Raji (cell line): ENCODE results near the gene C1QL1.

Source experiments
- POLR2A ChIP-seq: IDR thresholded peaks from 2 replicates; pipeline ENCODE4 v1.6.1; 2011; ENCODE audit warnings: low read depth, low read length, control low read depth; ENCODE audit not compliant: insufficient read depth

Gene C1QL1

GRCh38 chr17:44928136-44928535 lies 40.0 kb downstream of the C1QL1 start:
- TF ChIP-seq POLR2A = no peak

GRCh38 chr17:44927696-44928095 lies 40.4 kb downstream of the C1QL1 start:
- no peak for TF ChIP-seq POLR2A

- no peak for TF ChIP-seq POLR2A
Observed at GRCh38 chr17:44926821-44927525, 41.1 kb downstream of the C1QL1 start.

- TF ChIP-seq POLR2A = no peak
Observed at GRCh38 chr17:44925731-44926697, 42.1 kb downstream of the C1QL1 start.

GRCh38 chr17:44924107-44924544 lies 44.0 kb downstream of the C1QL1 start:
- no peak for TF ChIP-seq POLR2A

- no peak for TF ChIP-seq POLR2A
Observed at GRCh38 chr17:44922746-44923470, 45.2 kb downstream of the C1QL1 start.

GRCh38 chr17:44922136-44922535 lies 46.0 kb downstream of the C1QL1 start:
- TF ChIP-seq POLR2A = no peak

- no peak for TF ChIP-seq POLR2A
Observed at GRCh38 chr17:44921122-44921882, 46.8 kb downstream of the C1QL1 start.

GRCh38 chr17:44920565-44920940 lies 47.5 kb downstream of the C1QL1 start:
- no peak; the same call in 1 of the 2 replicates for TF ChIP-seq POLR2A

GRCh38 chr17:44919885-44920564 lies 48.1 kb downstream of the C1QL1 start:
- TF ChIP-seq POLR2A = no peak

- TF ChIP-seq POLR2A = no peak
Observed at GRCh38 chr17:44919411-44919810, 48.7 kb downstream of the C1QL1 start.

GRCh38 chr17:44918006-44918405 lies 50.1 kb downstream of the C1QL1 start:
- TF ChIP-seq POLR2A = no peak

GRCh38 chr17:44917456-44917855 lies 50.6 kb downstream of the C1QL1 start:
- no peak for TF ChIP-seq POLR2A

- TF ChIP-seq POLR2A = no peak
Observed at GRCh38 chr17:44916781-44917241, 51.3 kb downstream of the C1QL1 start.
